ENCODE data around the gene RRAD.

GRCh38 chr16:66945939-66946338 lies 20.6 kb upstream of the RRAD start:
- TF ChIP-seq, protein P1, sequence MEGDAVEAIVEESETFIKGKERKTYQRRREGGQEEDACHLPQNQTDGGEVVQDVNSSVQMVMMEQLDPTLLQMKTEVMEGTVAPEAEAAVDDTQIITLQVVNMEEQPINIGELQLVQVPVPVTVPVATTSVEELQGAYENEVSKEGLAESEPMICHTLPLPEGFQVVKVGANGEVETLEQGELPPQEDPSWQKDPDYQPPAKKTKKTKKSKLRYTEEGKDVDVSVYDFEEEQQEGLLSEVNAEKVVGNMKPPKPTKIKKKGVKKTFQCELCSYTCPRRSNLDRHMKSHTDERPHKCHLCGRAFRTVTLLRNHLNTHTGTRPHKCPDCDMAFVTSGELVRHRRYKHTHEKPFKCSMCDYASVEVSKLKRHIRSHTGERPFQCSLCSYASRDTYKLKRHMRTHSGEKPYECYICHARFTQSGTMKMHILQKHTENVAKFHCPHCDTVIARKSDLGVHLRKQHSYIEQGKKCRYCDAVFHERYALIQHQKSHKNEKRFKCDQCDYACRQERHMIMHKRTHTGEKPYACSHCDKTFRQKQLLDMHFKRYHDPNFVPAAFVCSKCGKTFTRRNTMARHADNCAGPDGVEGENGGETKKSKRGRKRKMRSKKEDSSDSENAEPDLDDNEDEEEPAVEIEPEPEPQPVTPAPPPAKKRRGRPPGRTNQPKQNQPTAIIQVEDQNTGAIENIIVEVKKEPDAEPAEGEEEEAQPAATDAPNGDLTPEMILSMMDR (IDR thresholded peaks at IDR 0.05) = no peak
- TF ChIP-seq POLR2AphosphoS5 (IDR thresholded peaks at IDR 0.05; ENCODE audit: low read depth, low read length) = no peak

All from Panc1 (cell line).